Endodermal cell (in vitro differentiated cells): ENCODE results near the gene OR5M10. TPM values are rescaled to one million over a fixed set of nuclear protein-coding genes. Genes with fewer than 3 reads are reported as not detected.
"Not testable (repeated sequence)": the region's sequence is repeated elsewhere in the genome, so short reads cannot be mapped to it uniquely, and the experiment has no call there.

Source experiments
- DNase-seq: peaks from one replicate; pipeline ENCODE4 v3.0.0-alpha.2; 2017
- H3K27ac ChIP-seq: 2 replicates; pipeline ENCODE4 v1.5.1; 2013; ENCODE audit warnings: mild to moderate bottlenecking, low read depth, low read length, moderate library complexity
- H3K27me3 ChIP-seq: 2 replicates; pipeline ENCODE4 v1.6.1; 2013; ENCODE audit warnings: mild to moderate bottlenecking, low read length, moderate library complexity; ENCODE audit not compliant: insufficient read depth, control insufficient read depth, poor library complexity, severe bottlenecking
- H3K36me3 ChIP-seq: 2 replicates; pipeline ENCODE4 v1.7.0; 2013; ENCODE audit warnings: mild to moderate bottlenecking, low read length, moderate library complexity; ENCODE audit not compliant: control insufficient read depth, insufficient read depth
- H3K4me1 ChIP-seq: one replicate; pipeline ENCODE4 v1.7.0; 2013; ENCODE audit warnings: low read length; ENCODE audit not compliant: control insufficient read depth, insufficient read depth
- H3K4me3 ChIP-seq: 2 replicates; pipeline ENCODE4 v1.5.1; 2013; ENCODE audit warnings: mild to moderate bottlenecking, low read length, moderate library complexity
- H3K9ac ChIP-seq: 2 replicates; pipeline ENCODE4 v1.6.1; 2013; ENCODE audit warnings: mild to moderate bottlenecking, low read length, moderate library complexity; ENCODE audit not compliant: poor library complexity, severe bottlenecking; ENCODE audit errors: extremely low read depth
- H3K9me3 ChIP-seq: 2 replicates; pipeline ENCODE4 v1.6.1; 2013; ENCODE audit warnings: mild to moderate bottlenecking, low read length, moderate library complexity; ENCODE audit not compliant: control insufficient read depth
- H3K27ac Mint-ChIP-seq: 2 replicates; pipeline ENCODE4 v1.8.0; 2020; ENCODE audit warnings: mixed read lengths
- H3K27me3 Mint-ChIP-seq: 2 replicates; pipeline ENCODE4 v1.8.0; 2021; ENCODE audit warnings: mild to moderate bottlenecking, mixed read lengths; ENCODE audit not compliant: insufficient read depth
- H3K36me3 Mint-ChIP-seq: 2 replicates; pipeline ENCODE4 v1.8.0; 2020; ENCODE audit warnings: low read depth, mixed read lengths
- H3K4me1 Mint-ChIP-seq: 2 replicates; pipeline ENCODE4 v1.8.0; 2020; ENCODE audit warnings: mixed read lengths
- H3K4me3 Mint-ChIP-seq: 2 replicates; pipeline ENCODE4 v1.8.0; 2020; ENCODE audit warnings: mild to moderate bottlenecking, moderate library complexity, mixed read lengths
- H3K9me3 Mint-ChIP-seq: 2 replicates; pipeline ENCODE4 v1.8.0; 2020; ENCODE audit warnings: mild to moderate bottlenecking, mixed read lengths
- CTCF ChIP-seq: fragments of 200-600 bp; sonication (generic); conservative IDR thresholded peaks from 2 replicates; pipeline ENCODE4 v1.5.0; 2021; ENCODE audit warnings: antibody characterized with exemption, mild to moderate bottlenecking
- WGBS, 2 experiments: methylation state at CpG; one replicate each; pipeline versions ENCODE4 v1.1.5 to v1.1.7; 2013; ENCODE audit warnings: missing lambda C conversion rate in 2 of 2, mixed read lengths in 1 of 2; ENCODE audit not compliant: insufficient coverage in 1 of 2, insufficient read length in 1 of 2; 5-methylcytosine and 5-hydroxymethylcytosine counted together
- total RNA-seq, 2 donors: library from RNA; stranded (reverse); fragmentation: NEBNext Ultra II Directional in 1 of 2; extraction: Animal tissue kit (Norgen Biotek cat#: 25700) in 1 of 2; gene quantifications; 2 replicates in 1 of 2; 3 replicates in 1 of 2; pipeline ENCODE4 v1.2.1, GENCODE V29; 2021

The OR5M10 gene
- total RNA-seq, 2 donors from 2014 or later, result not detected

GRCh38 chr11:56611174-56611573, 33.7 kb upstream of the OR5M10 start:
- 95% methylated on average over 1 of the region's 1 CpG; no CpG with 5 or more reads in 1 of the 2 experiments for WGBS, 2 experiments
- no peaks in the 10 kb centered on the region for H3K9me3 Mint-ChIP-seq
- Histone ChIP-seq H3K27me3 (no peaks in the 10 kb centered on the region), H3K27ac (no peak overlapping the region), H3K9ac (no peak overlapping the region), H3K36me3 (no peaks in the 10 kb centered on the region), H3K9me3 (no peaks in the 10 kb centered on the region), H3K4me3 (no peak overlapping the region), H3K4me1 (no peaks in the 10 kb centered on the region)
- no peak for TF ChIP-seq CTCF
- no peak overlapping the region for H3K27ac Mint-ChIP-seq
- no peaks in the 10 kb centered on the region for H3K4me1 Mint-ChIP-seq
- H3K27me3 Mint-ChIP-seq, result no peaks in the 10 kb centered on the region
- no peak overlapping the region for H3K4me3 Mint-ChIP-seq
- no peaks in the 10 kb centered on the region for H3K36me3 Mint-ChIP-seq
- no peak for DNase-seq

GRCh38 chr11:56592088-56592717, 14.7 kb upstream of the OR5M10 start:
- H3K4me3 ChIP-seq, H3K36me3 Mint-ChIP-seq, H3K9ac ChIP-seq, H3K4me1 Mint-ChIP-seq, H3K27ac ChIP-seq, H3K4me3 Mint-ChIP-seq, H3K27me3 Mint-ChIP-seq, H3K27me3 ChIP-seq, H3K4me1 ChIP-seq, H3K36me3 ChIP-seq, H3K27ac Mint-ChIP-seq, DNase-seq: not testable (repeated sequence)
- peaks cover 13% of the 10 kb centered on the region for H3K9me3 ChIP-seq
- WGBS, 2 experiments, result 96 to 97% methylated on average over 6 to 18 of the region's 20 CpGs
- peaks cover 45% of the 10 kb centered on the region for H3K9me3 Mint-ChIP-seq

GRCh38 chr11:56558574-56558973, 18.9 kb downstream of the OR5M10 start:
- Histone ChIP-seq H3K27ac (no peak overlapping the region), H3K4me3 (no peak overlapping the region), H3K36me3 (no peaks in the 10 kb centered on the region), H3K9ac (no peak overlapping the region), H3K27me3 (no peaks in the 10 kb centered on the region), H3K9me3 (no peaks in the 10 kb centered on the region), H3K4me1 (no peaks in the 10 kb centered on the region)
- Mint-ChIP-seq H3K9me3 (peaks cover 2% of the 10 kb centered on the region), H3K4me1 (no peaks in the 10 kb centered on the region), H3K27me3 (no peaks in the 10 kb centered on the region), H3K4me3 (no peak overlapping the region), H3K36me3 (no peaks in the 10 kb centered on the region), H3K27ac (no peak overlapping the region)
- no peak for DNase-seq
- WGBS, 2 experiments, result 72 to 84% methylated on average over 3 to 6 of the region's 6 CpGs
- TF ChIP-seq CTCF, result no peak

DNA sequence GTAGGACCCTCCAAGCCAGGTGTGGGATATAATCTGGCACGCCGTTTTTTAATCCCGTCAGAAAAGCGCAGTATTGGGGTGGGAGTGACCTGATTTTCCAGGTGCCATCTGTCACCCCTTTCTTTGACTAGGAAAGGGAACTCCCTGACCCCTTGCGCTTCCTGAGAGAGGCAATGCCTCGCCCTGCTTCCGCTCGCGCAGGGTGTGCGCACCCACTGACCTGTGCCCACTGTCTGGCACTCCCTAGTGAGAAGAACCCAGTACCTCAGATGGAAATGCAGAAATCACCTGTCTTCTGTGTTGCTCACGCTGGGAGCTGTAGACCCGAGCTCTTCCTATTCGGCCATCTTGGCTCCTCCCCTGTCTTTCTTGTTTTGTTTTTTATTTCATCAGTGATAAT, 22.8 kb downstream of the OR5M10 start:
- not testable (repeated sequence) for H3K27me3 ChIP-seq, H3K4me1 Mint-ChIP-seq, H3K4me1 ChIP-seq, H3K4me3 ChIP-seq, H3K36me3 ChIP-seq, H3K9me3 ChIP-seq, H3K9me3 Mint-ChIP-seq, H3K27ac ChIP-seq, H3K9ac ChIP-seq, H3K4me3 Mint-ChIP-seq, DNase-seq, H3K27me3 Mint-ChIP-seq, H3K27ac Mint-ChIP-seq, H3K36me3 Mint-ChIP-seq
- WGBS, 2 experiments, result 93% methylated on average over 13 of the region's 13 CpGs; no CpG with 5 or more reads in 1 of the 2 experiments
